Astrocyte of the hippocampus (primary cell): ENCODE data around the gene SPINK1.
"Not testable (repeated sequence)": the region's sequence is repeated elsewhere in the genome, so short reads cannot be mapped to it uniquely, and the experiment has no call there.

Source experiments
- DNase-seq: peaks from one replicate; pipeline ENCODE4 v3.0.0; 2011; ENCODE audit warnings: low read depth, low spot score

SPINK1 gene, protein sequence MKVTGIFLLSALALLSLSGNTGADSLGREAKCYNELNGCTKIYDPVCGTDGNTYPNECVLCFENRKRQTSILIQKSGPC

DNA sequence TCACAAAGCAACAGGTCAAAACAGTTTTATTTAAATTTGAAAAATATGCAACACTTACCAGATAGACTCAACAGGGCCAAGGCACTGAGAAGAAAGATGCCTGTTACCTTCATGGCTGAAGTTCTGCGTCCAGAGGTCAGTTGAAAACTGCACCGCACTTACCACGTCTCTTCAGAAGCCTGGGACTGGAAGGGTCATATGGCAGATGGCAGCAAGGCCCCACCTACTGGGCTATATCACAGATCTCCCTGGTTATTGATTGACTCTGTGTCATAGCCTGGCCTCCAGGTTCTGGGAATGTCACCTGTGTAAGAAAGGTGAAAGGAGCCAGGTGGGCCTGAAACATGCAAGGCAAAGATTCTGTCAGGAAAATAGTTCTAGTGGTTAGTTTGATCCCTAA, at the start of gene SPINK1:
SPINK1 (minus strand) TSS at position 207 of the 400 bp plus-strand sequence; CDS start at position 113, 94 bp downstream.
- no peak for DNase-seq

DNA sequence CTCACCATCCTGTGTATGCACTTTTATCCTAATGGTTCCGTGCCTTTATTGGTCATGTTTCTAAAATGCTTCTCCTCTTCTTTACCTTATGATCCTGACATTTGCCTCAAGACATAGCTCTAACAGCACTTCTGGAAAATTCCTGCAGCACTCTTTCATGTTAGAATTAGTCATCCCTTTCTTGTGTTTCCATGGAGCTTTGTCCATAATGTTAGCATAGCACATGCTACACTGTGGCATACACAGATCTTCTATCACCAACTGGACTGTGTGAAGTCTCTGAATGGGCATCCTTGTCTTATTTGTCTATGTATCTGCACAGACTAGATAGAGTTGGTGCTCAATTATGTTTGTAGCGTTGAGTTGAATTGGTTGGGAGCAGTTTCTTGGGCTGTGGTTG, 49.0 kb upstream of the SPINK1 start:
- no peak for DNase-seq

DNA sequence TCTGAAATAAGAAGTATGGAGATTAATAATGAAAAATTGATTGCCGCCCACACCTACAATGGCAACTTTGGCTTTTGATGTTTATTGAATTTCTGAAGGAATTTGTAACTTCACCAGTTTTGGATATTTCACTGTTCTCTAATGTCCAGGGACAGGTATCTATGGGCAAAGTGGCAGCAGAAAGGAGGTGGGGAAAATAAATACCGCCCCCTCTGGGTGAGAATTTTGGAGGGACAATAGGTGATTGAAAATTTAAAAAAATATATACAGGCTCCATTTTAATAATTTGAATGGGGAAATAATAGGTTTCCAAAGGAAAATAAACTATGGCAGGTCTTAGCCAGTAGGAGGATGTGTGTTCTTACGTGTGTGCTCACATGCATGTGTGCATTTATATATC, 48.3 kb upstream of the SPINK1 start:
- no peak for DNase-seq

DNA sequence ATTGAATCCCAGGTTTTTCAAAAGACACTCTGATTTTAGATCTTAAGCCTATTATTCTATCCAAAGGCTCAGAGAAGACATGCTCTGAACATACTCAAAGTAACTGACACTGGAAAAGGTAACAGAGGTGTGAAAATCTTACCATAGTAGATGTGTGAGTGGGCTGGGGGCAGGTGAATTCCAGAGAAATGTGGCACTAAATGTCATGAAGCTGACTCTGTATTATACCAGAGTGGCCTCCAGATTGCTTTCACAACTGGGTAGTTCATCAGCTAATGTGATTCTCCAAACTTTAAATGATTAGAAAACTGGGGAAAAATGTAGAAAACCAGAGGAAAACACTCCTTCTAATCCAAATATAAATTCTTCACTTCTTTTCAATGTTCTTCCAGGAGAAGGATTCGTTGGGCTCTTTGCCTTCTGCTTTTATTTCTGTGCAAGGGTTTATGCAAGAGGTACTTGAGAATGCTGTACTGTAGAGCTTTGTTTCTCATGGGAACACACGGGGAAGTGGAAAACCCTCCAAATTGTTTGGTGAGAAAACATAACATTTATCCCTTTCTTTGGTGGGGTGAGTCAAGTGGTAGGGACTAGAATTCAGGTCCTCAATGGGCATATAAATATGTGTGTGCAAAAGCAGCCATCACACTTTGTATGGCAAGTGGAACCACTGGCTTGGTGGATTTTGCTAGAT, 46.7 kb upstream of the SPINK1 start, which contains the start of gene SCGB3A2:
SCGB3A2 (plus strand) TSS at position 646 of the 694 bp plus-strand sequence. CDS start 93 bp downstream, outside the sequence.
- DNase-seq = no peak

DNA sequence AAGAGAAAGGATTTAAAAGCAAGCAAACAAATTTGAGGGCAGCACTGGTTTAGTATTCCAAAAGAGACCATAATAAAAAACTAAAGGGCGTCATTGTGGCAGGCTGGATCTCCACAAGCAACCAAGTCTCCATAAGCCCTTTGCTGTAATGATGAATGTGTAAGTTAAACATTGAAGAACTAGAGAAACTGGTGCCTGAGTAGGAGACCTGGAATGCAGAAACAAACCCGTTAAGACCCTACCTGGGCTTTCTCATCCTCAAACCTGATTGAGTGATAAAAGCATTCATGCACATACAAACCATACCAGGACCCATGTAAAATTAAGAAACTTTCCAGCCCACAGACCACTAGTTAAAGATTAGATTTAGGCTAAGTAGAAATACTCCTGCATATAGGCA, 45.2 kb upstream of the SPINK1 start:
- DNase-seq = no peak

DNA sequence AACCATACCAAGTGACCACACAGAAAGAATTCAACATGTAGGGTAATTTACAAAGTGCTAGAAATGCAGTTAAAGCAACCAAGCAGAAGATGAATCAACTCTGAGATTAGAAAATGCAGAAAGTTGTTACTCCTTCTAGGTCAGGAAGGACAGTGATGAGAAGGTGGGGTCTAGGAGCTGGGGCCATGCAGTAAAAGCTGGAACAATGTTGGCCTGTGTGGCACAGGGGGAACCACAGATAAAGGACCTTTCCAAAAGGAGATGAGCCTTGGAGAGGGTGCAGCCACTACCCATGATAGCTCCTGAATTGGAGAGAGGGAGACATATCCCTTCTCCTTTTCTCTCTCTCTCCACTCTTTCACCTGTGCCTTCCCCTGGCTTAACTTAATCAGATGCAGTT, 44.7 kb upstream of the SPINK1 start:
- no peak for DNase-seq

DNA sequence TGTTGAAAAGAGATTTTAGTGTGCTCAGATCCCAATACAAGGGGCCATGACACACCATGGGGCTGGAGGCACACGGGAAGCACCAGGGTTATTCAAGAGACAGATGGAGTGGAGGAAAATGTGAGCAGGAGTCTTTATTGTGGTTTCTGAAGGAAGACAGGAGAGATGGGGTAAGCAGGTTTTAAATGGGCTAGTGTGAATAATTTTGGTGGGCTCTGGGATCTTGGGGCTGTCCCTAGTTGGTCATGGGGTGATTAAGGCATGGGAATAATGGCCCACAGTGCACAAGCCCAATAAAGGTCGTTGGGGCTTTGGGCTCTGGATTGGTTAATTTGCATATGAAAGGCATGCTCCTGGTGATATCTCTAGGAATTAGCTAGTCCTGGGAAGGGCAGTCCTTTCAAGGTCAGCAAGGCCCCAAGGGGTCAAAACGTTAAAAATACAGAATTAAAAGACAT, 43.5 kb upstream of the SPINK1 start:
- DNase-seq = no peak

DNA sequence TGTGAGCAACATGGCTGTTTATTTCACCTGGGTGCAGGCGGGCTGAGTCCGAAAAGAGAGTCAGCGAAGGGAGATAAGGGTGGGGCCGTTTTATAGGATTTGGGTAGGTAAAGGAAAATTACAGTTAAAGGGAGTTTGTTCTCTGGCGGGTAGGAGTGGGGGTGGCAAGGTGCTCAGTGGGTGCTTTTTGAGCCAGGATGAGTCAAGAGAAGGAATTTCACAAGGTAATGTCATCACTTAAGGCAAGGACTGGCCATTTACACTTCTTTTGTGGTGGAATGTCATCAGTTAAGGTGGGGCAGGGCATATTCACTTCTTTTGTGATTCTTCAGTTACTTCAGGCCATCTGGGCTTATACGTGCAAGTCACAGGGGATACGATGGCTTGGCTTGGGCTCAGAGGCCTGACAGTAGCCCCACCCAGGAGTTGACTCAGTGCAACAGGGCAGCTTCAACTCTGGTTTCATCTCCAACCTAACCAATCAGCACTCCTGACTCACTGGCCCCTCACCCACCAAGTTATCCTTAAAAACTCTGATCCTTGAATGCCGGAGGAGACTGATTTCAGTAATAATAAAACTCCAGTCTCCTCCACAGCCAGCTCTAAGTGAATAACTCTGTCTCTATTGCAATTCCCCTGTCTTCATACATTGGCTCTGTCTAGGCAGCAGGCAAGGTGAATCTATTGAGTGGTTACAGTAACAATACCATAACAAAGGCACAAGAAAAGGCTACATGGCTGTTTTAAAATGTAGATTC, 42.8 kb upstream of the SPINK1 start:
- DNase-seq = not testable (repeated sequence)

DNA sequence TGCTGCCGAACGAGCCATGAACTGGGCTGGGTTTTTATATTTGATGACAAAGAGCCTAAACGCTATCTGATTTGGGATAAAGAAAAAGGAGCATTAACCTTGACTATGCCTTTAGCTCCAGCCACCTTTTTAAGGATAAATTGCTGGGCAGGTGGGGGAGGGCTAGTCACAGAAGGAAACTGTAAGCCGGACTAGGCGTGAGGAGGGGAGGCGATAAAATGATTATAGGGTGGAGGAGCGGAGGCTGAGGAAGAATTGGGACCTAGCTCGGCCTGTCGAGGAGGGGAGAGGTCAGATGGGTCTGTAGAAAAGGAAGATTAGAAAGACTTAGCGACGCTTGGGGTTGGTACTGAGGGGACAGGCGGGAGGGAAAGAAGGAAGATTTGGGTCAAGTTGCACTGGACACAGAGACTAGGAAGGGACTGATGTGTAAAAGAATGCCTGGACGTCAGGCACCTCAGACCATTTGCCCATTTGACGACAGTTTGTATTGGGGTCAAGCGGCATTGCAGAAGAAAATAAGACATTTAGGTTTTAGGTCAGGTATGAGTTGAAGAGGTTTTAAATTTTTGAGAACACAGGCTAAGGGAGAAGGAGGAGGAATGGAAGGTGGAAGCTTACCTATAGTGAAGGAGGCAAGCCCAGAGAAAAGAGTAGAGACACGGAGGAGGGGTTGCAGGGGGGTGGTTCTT, 41.4 kb upstream of the SPINK1 start:
- not testable (repeated sequence) for DNase-seq

DNA sequence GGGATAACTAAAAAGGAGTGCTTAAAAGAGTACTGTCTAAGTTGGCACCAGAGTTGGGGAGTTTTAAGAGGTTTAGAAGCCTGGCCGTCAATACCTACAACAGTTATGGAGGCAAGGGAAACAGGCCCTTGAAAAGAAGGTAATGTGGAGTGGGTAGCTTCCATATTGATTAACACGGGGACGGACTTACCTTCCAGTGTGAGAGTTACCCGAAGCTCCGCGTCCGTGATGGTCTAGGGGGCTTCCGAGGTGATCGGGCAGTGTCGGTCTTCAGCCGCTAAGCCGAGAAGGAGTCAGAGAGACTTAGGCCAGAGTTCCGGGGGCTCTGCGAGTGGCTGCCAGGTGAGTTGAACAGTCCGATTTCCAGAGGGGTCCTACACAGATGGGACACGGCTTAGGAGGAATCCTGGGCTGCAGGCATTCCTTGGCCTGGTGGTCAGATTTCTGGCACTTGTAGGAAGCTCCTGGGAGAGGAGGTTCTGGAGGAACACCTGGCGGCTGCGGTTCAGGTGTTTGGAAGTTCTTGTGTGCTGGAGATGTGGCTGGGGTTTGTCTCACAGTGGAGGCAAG, 40.6 kb upstream of the SPINK1 start:
- DNase-seq = not testable (repeated sequence)

DNA sequence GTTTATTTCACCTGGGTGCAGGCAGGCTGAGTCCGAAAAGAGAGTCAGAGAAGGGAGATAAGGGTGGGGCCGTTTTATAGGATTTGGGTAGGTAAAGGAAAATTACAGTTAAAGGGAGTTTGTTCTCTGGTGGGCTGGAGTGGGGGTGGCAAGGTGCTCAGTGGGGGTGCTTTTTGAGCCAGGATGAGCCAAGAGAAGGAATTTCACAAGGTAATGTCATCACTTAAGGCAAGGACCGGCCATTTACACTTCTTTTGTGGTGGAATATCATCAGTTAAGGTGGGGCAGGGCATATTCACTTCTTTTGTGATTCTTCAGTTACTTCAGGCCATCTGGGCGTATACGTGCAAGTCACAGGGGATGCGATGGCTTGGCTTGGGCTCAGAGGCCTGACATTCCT, 38.4 kb upstream of the SPINK1 start:
- not testable (repeated sequence) for DNase-seq

DNA sequence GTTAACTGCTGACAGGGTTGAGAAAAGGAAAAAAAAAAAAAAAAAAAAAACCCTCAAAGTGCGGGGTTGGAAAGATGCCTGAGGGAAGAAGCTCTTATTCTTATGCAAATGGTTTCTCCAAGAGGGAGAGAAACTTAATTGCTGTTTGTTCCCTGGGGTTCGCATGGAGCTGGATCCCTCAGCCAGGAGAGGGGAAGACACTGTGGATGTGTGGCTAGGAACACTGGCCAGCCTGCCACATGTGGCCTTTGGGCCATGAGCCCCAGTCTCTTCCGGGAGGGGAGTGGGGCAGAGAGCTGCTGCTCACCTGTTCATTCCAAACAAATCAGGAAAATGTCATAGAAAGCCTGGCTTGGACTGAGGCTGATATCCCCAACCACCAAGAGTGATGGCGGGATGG, 37.6 kb upstream of the SPINK1 start:
- no peak for DNase-seq

DNA sequence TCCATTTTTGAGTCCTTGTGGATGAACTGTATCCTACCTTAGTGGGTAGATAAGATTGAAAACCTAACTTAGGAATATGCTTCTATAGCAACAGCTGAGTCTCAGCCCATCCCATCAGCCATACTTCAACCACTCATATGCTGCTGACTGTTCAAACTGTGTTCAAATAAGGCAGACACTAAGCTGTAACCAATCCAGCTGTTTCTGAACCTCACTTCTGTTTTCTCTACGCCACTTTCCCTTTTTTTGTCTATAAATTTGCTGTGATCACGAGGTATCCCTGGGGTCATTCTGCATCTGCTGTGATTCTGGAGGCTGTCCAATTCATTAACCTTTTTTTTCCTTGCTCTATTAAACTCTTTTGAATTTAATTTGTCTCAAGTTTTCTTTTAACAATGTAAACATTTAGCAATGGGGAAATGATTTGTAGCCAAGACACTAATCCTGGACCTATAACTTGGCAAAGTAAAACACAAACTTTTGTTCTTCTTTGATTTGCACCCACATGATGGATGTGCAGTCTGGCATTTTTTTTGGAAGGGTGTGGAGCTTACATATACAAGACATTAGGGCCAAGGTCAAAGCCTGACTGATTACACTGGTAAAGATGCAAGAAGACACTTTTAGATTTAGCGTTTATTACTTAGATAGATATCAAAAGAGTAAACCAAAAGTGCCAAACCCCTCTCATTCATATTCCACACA, 32.1 kb upstream of the SPINK1 start:
- DNase-seq = no peak

DNA sequence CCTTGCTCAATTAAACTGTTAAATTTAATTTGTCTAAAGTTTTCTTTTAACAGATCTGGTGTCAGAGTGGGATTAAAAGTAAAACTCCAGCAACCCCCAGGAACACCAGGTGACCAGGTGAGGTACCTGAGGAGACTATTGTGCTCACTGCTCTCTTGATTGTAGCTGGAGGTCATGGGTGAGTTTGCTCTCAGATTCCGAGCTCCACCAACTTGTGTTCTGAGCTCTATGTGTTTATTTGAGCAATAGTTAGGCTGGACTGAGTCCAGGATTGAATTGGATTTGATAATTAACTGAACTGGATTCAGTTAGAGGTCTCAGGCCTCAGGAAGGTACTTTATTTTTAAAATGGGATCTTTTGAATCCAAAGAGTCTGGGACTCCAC, 29.2 kb upstream of the SPINK1 start:
- no peak for DNase-seq

DNA sequence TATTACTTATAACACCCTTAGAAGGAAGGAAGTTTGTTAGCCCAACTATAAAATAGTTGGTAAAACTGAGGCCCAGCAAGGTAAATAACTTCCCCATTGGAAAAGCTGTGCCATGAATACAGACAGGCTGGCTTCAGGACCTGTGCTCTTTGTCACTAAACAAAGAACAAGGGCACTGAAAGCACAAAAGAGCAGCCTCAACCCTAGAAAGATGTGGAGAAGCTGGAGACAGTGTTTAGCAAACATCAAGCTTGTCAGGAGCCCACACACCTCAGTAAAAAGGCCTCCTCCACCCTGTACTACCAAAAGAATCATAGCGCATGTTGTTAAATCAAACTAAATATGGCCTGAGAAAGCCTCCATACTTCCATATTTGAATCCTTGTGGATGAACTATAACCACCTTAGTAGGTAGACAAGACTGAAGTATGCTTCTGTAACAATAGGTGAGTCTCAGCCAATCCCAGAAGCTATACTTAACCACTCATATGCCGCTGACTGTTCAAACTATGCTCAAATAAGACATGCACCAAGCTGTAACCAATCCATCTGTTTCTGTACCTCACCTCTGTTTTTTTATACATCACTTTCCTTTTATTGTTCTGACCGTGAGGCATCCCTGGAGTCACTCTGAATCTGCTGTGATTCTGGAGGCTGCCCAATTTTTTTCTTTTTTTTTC, 28.6 kb upstream of the SPINK1 start:
- DNase-seq = no peak

DNA sequence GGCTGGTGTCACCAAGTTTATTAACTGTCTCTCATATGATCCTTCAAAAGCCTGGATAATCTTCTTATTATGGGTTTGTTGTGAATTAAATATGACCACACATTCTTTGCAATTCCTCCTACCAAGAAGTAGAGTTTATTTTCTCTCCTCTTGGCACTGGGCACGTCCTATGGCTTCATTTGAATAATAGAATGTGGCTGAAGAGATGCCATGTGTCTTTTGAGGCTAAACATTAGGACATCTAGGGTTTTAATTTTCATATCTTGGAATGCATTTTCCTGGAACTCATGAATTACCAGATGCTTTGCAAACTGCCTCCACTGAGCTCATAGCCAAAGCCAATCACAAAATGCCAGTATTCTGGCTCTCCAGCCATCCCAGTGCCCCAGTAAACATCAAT, 27.1 kb upstream of the SPINK1 start:
- DNase-seq = no peak

DNA sequence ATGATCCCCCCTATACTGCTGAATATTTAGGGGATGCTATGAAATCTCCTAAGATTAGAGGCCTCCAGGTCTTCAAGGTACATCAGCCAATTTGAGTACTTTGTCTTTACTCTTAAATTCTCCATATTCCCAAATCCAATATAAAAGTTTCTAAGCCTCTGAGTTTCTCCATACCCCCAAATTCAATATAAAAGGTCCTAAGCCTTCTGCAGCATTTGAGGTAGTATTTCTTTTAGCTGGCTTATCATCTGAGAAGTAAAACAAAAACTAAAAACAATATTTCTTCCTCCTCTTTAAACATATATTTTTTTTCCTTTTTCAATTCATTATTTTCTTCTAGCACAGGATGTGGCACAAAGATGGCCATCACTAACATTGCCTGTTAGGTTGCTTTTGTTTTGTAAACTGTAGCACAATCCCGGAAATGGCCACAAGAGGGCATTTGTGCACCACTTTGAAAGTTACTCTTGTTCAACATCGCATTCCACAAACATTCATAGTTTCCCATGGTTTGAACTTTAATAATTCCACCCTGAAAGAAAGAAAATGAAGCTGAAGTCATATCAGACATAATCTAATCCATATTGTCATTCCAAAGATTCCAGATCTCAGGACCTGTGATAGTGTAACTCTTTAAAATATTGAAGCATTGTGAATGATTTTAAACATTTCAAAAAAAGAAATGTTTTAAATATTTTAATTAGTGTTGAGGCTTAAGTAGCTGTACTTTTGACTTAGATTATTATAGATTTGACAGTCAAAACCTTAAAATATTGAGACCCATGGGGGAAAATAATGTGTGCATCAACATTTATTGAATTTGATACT, 26.0 kb upstream of the SPINK1 start:
- DNase-seq = peak; percentile 82

DNA sequence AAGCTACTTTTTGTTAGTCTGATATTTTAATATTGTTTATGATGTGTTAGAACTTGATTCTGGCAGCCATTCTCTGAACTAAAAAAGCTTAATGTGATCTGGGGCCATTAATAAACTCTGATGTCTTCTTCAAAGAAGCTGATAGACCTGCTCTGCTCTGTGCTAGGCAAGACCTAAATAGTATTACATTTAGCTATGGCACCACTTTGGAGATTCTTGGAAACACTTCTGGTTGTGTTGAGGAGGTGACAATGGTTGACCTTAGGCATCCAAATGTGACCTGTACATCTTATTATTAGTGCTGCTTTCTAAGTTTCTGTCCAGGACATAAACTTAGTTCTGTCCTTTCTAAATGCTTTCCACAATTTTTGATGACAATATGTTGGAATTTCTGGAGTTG, 25.3 kb upstream of the SPINK1 start:
- no peak for DNase-seq

DNA sequence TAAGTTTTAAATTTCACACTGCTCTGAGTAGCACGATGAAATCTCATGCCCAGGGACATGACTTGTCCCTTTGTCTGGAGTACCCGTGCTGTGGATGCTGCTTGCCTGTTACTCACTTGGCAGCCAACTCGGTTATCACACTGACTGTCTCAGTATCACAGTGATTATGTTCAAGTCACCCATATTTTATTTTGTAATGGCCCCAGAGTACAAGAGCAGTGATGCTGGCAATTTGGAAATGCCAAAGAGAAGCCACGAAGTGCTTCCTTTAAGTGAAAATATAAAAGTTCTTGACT, 24.3 kb upstream of the SPINK1 start:
- no peak for DNase-seq
